ENCODE data around the gene COG5.
"Not testable (repeated sequence)": the region's sequence is repeated elsewhere in the genome, so short reads cannot be mapped to it uniquely, and the experiment has no call there.

COG5 gene

DNA sequence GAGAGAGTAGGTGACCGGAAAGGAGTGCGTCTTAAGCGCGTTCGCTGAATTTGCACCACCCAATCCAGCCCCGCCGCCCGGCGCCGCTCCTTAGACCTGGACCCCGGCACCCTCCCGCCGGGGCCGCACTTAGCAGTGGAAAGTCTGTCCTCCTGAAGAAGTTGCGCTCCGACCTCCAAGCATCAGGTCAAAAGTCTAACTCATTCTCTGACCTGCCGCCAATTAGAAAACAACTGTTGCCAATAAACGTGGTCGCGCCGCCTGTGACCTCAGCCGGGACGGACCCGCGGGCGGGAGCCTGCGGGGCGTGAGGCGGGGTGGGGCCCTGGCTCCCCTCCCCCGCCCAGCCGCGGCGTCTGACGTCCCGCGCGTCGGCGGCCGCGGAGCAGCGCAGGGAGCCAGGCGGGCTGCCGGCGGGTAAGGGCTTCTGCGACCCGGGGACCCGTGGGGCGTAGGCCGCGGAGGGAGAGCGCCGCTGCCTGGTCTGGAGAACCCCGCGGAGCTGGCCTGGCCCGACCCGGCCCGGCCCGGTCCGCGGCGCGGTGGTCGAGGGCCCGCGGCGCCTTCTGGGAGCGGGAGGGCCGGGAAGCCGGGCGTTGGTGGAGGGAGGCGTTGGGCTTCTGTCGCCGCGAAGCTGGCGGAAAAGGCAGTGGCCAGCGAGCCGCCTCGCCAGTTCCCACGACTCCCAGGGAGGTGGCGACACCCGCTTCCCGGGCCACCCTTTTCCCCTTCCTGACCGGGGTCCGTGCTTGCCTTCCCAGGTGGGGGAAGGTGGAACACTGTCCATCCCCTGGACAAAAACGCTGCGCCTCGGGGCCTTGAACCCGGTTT, 16.4 kb upstream of the COG5 start, which contains the start of gene BCAP29:
Gene BCAP29, plus strand, starts transcription at position 362 of the 831 bp plus-strand sequence. CDS start 527 bp downstream, outside the sequence.
- peak; percentile 87 to 96 (median 92) for DNase-seq

DNA sequence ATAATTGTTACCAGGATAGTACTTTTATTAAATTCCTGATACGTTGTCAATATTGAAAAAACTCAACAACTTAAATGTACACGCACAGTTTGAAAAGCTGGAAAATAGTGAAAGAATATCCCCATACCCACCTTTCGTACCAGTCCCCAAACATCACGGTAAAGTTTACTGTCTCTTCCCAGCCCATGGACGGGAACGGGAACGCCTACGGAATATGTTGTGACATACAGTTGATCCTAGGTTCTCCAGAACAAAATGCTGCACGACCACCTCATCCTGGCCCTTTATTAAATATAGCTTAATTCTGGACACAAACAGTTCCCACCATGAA, 15.8 kb upstream of the COG5 start:
- no peak for DNase-seq

DNA sequence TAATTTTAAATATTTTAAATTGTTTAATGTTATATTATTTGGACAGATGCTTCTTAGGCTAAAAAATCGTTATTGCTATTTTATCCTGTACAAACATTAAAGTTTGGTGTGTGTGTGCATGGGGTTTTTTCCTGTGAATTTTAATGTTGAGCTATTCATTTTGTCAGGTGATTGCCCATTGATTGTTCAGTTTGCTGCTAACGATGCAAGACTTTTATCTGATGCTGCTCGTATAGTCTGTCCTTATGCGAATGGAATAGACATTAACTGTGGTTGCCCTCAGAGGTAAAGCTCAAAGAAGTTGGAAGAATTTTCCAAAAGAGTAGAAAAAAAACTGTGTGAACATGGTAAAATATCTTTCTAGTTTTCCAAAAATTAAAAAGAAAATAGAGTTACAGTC, 9.8 kb upstream of the COG5 start:
- no peak for DNase-seq

DNA sequence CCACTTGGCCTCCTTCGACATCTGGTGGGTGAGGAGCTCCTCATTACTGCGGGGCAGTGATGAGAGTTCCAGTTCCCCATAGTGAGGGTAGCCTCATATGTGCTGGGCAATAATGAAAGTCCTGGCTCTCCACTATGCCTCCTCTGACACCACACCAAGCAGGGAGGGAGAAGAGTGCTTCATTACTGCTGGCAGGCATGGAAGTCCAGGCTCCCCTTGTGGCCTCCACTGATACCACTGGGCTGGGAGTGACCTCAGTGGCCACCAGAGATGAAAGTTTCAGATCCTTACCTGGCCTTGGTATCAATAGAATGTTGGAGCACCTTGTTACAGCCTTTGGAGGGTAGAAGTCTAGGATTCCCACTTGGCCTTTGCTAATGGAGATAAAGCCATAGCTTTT, 6.6 kb upstream of the COG5 start:
- no peak for DNase-seq

DNA sequence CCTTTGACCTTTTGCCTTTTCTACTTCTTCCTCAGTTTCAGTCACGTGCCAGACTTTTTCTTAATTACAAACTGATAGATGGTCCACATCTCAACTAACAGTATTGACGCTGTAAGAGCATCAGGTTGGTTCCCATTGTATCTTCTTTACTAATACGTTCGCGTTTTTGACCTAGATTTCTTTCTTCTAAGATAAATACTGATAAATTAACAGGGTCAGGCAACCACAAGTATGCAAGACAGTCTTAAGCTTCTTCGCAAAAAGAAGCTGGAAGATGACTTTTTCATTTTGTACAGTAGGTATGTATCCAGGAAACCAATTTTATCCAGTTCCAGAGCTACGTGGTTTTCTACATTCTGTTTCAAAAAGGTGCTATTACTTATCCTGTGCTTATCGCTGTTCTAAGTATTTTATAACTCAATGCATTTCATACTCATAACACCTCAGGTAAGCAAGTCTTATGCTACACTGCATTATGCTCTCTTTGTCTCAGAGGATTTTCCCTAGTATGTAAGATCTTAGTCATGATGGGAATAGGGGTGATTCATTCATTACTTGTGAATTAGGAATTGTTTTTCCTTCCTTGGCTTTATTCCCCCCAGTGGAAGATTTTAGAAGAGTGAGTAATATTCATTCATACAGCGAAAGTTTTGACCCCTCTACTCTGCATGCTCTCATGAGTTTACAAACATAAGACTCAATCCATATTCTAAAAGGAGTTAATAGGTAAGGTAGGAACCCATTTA, 1.0 kb upstream of the COG5 start:
- no peak for DNase-seq

DNA sequence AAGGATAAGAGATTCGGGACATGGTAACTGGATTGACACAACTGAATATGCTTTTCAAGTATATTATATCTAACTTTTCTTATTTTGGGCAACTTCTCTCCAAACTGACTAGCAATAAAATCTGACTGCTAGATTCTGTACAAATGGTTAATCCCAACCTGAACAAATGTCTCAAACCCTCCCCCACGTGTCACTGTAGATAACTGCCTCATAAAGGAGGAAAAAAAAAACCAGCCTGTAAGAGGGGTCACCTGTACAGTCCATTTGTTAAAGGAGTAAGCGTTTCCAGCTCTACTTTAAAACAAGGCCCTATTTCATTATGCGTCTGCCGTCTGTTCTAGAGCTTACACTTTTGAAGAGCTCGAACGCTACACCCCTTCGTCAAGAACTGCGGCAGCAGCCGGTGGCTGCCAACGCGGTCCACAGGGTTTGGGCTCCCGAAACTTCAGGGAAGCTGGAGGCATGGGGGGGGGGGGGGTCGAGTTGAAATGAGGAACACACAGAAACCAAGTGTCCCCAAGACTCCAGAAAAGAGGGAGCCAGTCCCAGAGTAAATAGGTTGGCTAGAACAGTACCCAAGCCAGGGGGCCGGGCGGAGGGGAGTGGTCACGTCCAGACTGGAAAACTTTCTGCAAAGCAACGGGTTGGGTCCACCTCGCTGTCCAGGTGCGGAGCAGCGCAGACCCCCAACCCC, 492 bp downstream of the COG5 start:
- peak; percentile 41 to 66 (median 46) for DNase-seq

DNA sequence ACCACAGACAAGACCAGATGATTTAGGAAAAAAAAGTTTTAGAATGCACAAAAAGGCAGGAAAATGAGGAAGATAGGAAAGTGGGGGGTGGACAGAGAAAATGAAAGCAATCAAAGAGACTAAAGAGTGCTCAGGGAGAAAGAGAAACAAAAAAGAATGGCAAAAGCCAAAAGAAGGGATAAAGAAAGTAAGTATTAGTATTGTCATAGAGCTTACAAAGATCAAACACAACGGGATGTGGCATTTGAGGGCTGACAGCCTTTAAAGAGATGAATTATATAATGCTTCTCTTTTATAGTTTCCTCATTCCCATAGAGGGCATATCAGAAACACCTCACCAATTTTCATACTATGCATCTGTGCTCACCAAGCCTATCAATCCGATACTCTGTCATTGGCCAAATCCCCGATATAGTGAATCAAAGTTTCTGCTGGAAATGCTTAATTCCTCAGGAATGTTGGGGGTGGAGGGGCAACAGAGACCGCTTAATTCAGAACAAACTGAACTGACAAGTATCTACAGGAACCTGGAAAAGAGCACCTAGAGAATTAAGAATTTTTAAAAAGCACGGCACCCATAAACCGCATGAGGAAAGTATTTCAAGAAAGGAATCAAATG, 2.7 kb downstream of the COG5 start:
- peak in 3 of 4 experiments; percentile 8 to 40 (median 16) for DNase-seq

DNA sequence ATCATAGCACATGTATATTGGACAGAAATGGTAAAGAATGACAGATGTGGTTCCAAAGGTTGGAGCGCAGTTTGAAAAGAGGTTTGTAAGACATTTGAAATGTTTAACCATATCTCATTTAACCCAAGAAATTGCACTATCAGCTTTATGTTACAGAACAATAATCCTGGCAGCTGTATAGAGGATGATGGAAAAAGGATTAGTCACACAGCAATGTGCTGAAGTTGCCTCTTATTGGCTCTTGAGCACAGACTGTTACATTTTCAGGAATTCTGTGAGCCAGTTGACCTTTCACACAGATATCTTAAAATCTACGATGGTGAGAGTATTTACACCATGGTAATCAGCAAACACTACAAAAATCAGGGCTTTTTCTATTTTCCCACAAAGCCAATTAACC, 3.9 kb downstream of the COG5 start:
- peak in 1 of 4 experiments; percentile 11 for DNase-seq

DNA sequence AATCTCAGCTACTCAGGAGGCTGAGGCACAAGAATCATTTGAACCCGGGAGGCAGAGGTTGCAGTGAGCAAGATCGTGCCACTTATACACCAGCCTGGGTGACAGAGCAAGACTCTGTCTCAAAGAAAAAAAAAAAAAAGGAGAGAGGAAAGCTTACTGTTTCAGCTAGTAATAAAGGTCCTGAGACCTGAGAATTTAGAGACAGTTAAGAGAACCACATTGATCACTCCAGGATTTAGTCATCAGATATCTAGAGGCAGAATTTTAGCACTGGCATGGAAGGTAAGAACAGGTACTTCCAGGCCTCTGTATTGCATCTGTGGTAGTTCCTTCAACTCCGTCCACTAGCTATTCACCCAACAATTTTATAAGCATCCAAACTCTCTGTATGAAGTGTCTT, 7.8 kb downstream of the COG5 start:
- no peak for DNase-seq

DNA sequence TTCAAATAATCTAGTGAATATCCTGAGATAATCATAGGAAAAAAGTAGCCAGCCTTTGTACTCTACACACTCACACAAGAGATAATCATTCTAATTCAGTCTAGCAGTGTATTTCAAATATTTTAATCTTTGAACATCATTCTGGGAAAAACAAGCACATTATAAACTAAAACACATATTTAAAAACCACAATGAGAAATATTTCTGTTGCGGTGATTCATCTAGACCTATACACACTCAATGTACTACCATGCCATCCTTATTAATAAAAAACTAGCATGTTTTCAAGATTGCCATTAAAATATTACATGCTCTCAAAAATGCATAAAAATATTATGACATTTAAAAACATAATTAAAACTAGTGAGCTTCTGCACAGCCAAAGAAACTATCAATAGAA, 11.8 kb downstream of the COG5 start:
- DNase-seq = no peak

DNA sequence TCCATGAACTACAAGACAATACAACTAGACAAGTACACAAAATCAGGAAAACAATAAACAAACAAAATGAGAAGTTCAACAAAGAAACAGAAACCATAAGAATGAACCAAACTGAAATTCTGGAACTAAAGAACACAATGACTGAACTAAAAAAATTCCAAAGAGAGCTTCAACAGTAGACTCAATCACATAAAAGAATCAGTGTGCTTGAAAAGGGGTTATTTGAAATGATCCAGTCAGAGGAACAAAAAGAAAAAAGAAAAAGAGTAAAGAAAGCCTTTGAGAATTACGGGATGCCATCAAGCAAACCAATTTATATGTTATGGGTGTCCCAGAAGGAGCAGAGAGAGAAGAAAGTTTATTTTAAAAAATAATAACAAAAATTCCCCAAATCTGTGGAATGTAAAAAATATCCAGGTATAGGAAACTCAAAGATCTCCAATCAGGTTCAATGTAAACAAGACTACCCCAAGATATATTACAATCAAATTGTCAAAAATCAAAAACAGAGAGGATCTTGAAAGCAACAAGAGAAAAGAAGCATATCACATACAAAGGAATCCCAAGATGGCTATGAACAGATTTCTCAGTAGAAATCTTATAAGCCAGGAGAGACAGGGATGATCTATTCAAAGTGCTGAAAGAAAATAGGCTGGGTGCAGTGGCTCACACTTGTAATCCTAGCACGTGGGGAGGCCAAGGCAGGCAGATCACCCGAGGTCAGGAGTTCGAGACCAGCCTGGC, 18.7 kb downstream of the COG5 start:
- DNase-seq = no peak

DNA sequence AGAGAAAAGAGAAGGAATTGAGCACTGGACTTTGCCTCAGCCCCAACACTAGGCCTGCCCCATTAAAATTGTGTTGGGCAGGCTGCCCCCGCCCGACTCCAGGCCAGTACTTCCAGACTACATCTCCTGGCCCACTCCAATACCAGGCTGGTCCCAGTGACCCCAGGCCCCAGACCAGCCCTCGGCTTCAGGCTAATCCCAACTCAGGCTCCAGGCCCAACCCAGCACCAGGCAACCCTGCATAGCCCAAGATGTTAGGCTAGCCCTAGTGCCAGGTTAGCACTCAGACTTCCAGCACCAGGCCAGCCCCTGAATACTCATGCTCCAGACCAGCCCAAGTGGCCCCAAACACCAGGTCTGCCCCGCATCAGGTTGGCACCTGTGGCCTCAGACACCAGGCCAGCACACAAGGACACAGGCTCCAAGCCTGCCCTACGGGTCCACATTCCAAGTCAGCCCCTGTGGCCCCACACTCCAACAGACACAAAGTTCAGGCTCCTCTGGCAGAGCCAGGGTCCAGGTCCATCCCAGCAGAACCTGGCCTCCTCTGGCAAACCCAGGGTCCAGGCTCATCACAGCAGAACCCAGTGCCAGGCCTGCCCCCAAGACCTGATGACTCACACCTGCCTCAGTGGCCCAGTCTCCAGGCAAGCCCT, 20.3 kb downstream of the COG5 start:
- DNase-seq = no peak

DNA sequence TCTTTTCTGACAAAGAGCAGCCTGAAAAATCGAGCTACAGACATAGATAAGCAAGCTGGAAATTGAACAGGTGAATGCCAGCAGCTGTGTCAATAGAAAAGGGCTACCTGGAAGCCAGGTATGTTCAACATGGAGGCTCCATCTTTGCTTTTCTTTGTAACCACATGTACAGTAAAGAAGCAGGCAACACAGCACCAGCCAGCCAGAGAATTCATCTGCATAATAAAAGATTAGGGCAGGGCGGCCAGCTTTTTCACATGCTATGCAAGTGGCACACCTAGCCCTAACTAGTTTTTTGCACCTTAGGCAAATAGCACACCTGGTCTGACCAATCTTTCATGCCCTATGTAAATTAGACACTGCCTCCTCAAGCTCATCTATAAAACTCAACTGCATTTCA, 25.7 kb downstream of the COG5 start:
- DNase-seq = no peak

DNA sequence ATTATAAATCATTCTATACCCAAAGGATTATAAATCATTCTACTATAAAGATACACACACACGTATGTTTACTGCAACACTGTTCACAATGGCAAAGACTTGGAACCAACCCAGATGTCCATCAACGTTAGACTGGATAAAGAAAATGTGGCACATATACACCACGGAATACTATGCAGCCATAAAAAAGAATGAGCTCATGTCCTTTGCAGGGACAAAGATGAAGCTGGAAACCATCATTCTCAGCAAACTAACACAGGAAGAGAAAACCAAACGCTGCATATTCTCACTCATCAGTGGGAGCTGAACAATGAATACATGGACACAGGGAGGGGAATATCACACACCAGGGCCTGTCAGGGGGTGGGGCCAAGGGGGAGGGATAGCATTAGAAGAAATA, 26.5 kb downstream of the COG5 start:
- not testable (repeated sequence) for DNase-seq

DNA sequence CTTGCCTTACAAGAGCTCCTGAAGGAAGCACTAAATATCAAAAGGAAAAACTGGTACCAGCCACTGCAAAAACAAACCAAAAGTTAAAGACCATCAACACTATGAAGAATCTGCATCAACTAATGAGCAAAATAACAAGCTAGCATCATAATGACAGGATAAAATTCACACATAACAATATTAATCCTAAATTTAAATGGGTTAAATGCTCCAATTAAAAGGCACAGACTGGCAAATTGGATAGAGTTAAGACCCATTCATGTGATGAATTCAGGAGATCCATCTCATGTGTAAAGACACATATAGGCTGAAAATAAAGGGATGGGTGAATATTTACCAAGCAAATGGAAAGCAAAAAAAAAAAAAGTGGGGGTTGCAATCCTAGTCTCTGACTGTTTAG, 29.6 kb downstream of the COG5 start:
- no peak for DNase-seq

DNA sequence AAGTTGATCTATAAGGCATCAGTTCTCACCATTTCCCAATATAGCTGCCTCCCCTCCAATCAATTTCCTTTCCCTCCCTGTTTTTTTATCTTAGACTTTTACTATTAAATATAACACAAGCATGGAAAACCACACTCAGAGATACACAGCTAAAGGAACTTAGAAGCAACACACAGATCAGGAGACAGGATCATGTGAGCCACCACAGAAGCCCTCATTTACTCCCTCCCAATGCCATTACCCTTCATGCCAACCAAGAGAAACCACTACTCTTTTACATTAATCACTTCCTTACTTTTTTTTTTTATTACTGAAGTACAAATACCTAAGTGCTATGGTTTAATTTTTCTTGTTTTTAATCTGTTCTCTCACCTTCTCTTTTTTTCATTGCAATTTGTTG, 33.0 kb downstream of the COG5 start:
- DNase-seq = peak in 3 of 4 experiments; percentile 31 to 55 (median 39)

DNA sequence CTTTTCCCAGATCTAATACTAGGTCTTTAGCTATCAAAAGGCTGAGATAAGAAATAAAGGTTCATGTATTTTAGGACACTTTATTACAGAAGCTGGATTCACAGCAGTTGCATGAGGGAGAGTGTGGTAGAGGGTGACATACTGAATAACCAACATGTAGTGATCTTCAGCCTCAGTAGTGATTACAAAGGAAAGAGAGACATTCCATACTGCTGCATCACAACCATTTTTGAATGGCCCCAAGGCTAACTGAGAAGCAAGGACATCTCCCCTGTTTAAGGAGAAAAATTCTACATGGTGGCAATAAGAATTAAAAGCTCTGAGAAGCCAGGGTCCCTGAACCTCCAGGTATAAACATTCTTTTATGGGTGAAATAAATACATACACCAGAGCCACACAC, 35.3 kb downstream of the COG5 start:
- DNase-seq = no peak

DNA sequence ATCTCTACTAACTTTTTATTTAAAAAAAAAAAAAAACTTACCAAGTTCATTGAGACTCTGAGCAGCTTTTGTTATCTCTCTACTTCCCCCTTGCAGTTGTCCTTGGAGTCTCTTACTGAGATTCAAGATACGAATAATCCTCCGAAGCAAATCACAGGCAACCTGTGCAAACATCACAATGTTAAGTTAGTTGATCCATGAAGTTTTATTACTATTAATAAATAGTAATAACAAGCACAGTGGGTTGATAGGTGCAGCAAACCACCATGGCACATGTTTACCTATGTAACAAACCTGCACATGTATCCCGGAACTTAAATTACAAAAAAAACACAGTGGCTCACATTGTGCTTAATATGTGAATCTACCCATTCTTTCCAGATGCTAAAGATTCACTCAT, 36.5 kb downstream of the COG5 start:
- DNase-seq = no peak

DNA sequence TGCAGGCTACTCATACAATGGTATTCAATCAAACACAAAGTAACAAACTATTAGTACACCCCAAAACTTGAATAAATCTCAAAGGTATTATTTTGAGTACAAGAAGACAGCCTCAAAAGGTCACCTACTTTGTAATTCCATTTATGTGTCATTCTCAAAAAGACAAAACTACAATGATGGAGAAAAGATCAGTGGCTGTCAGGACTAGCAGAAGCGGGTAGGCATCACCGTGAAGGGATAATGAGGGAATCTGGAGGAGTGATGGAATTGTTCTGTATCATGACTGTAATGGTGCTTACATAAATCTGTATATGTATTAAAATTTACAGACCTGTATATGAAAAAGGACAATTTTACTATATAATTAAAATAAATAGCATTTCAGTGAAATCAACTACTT, 37.0 kb downstream of the COG5 start:
- no peak for DNase-seq

DNA sequence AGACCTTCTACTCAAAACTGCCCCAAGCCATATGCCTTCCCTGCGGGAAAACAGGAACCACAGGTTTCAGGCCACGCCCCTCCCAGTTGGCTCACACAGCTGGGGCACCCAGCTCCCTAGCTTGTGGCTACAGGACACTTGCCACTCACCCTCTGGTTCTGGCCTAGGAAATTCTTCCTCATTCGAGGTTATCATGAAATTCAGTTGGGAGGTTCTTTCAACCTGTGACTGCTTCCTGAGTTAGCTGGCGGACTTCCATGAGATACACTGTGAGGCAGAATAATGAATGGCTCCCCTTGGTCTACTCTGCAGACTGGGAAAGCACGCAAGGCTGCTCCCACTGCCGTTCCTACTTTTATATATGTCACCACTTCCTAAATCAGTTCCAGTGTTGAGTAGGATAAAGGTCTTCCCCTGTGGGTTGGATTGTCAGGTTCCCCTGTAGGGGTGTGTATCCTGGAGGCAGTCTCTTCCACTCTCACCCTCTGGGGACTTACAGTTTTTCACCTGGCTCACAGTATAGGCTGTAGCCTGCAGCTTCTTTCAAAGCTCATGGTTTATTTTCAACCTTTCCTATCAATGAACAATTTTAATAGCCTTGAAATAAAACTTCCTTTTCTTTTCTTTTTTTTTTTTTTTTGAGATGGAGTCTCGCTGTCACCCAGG, 56.9 kb downstream of the COG5 start:
- peak; percentile 78 to 86 (median 83) for DNase-seq
